ENCODE measurements around the gene LSM12.
"Not testable (repeated sequence)": the region's sequence is repeated elsewhere in the genome, so short reads cannot be mapped to it uniquely, and the experiment has no call there.

The LSM12 gene

GRCh38 chr17:44074231-44074910 lies 7.9 kb upstream of the LSM12 start:
- DNase-seq, result no peak

GRCh38 chr17:44071772-44072171 lies 5.3 kb upstream of the LSM12 start:
- DNase-seq, result no peak

- no peak for DNase-seq
Observed at GRCh38 chr17:44071198-44071520, 4.7 kb upstream of the LSM12 start.

GRCh38 chr17:44070455-44071197 lies 4.2 kb upstream of the LSM12 start, which contains the start of gene G6PC3:
Gene G6PC3, plus strand, starts transcription at chr17:44070735. Its CDS starts 231 bp downstream, at chr17:44070966.
- DNase-seq, result peak; percentile 99

- peak; percentile 26 for DNase-seq
Observed at GRCh38 chr17:44069974-44070454, 3.5 kb upstream of the LSM12 start.

- DNase-seq, result no peak
Observed at GRCh38 chr17:44067545-44067940, 1.1 kb upstream of the LSM12 start.

- no peak for DNase-seq
Observed at GRCh38 chr17:44065668-44066203, 735 bp downstream of the LSM12 start.

- DNase-seq, result no peak
Observed at GRCh38 chr17:44063704-44064639, 2.5 kb downstream of the LSM12 start.

- DNase-seq, result no peak
Observed at GRCh38 chr17:44062871-44063270, 3.6 kb downstream of the LSM12 start.

- DNase-seq, result no peak
Observed at GRCh38 chr17:44061446-44061845, 5.0 kb downstream of the LSM12 start.

- no peak for DNase-seq
Observed at GRCh38 chr17:44059101-44059892, 7.2 kb downstream of the LSM12 start.

- no peak for DNase-seq
Observed at GRCh38 chr17:44053125-44053872, 13.2 kb downstream of the LSM12 start.

- no peak for DNase-seq
Observed at GRCh38 chr17:44049294-44050060, 17.0 kb downstream of the LSM12 start.

- not testable (repeated sequence) for DNase-seq
Observed at GRCh38 chr17:44046893-44047292, 19.6 kb downstream of the LSM12 start.

- DNase-seq, result no peak
Observed at GRCh38 chr17:44045486-44045885, 21.0 kb downstream of the LSM12 start.

GRCh38 chr17:44044071-44044470 lies 22.4 kb downstream of the LSM12 start:
- peak; percentile 78 for DNase-seq

- peak; percentile 70 for DNase-seq
Observed at GRCh38 chr17:44043272-44043696, 23.2 kb downstream of the LSM12 start.

- no peak for DNase-seq
Observed at GRCh38 chr17:44039829-44040635, 26.4 kb downstream of the LSM12 start.

GRCh38 chr17:44038604-44039011 lies 27.9 kb downstream of the LSM12 start:
- no peak for DNase-seq

GRCh38 chr17:44037471-44037870 lies 29.0 kb downstream of the LSM12 start:
- no peak for DNase-seq

All from HCEC 1CT (cell line).